NOMO-1 treated with dmso at 0.1 percent for 144 hours (cell line): ENCODE measurements around the gene FGD3.

Source experiments
- DNase-seq: peaks from one replicate; lab custom pipeline; 2025; ENCODE audit not compliant: unreplicated experiment; lab: John Stamatoyannopoulos, UW

Gene FGD3

DNA sequence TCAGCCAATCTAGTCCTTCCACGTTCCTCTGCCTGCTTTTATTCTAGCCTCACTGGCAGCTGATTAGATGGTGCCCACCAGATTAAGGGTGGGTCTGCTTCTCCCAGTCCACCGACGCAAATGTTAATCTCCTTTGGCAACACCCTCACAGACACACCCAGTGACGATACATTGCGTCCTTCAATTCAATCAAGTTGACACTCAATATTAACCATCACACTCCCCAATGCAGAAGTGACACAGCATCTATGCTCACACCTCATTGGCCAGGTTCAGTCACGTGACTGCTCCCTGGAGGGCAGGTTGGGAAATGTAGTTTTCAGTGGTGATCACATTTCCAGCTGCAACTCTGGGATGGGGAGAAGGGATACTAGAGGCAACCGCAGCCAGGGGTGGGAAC lies 124.1 kb downstream of the FGD3 start:
- no peak for DNase-seq

DNA sequence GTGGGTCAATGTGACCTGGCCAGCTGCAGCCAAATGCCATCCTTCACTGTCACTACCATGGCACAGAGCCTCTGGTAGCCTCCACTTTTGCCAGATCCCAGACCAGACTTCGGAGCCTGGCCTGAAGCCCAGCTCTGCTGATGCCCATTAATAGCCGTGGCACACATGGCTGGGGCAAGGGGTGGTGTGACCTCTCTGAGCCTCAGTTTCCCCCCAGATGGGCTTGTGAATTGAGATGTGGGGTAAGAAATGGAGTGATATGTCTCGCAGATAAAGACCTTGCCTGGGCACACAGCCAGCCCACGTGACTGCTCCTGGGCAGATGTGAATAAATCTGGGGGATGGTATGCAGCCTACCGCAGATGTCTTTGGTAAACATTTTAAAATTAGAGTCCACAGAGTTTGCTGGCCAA lies 125.1 kb downstream of the FGD3 start:
- no peak for DNase-seq

DNA sequence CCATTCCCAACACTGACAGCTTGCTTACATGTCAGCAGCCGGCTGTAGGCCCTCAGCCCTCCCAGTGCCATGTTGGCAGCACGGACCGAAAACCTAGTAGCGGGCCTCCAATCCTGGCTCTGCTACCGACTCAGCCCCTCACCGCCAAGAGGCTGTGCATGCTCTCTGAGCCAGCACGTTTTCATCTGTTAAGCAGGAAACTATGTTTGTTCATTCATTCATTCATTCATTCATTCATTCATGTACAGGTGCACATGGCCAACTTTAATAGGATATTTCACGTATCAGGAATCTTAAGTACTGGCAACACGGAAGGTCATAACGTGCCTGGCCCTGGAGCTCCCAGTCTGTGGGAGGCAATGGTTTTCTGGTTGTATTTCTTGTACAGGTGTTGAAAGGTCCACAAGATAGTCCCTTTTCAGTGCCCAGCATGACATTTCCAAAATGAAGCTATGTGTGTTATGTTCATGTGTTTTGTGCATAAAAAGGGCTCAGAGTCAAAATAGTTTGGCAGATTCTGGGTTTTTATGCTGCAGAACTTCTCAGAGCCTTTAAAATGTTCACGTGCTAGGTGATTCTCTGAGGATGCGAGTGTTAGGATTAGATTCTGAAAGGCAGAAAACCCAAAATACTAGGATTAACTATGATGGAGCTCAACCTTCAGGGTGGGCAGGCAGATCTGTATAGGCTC lies 128.9 kb downstream of the FGD3 start:
- no peak for DNase-seq

DNA sequence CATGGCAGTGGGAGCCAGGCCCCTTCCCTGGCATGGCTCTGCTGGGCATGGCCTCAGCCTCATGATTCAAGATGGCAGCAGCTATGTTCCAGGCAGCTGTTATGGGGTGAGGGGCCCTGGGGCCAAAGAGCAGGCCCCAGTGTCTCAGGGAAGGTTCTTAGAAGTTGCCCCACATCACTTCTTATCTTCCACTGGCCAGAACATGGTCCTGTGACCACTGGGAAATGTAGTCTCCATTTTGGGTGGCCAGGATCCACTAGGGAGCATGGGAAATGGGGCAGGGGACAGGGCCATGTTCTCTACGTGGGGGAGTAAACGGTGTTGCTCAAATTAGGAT lies 129.4 kb downstream of the FGD3 start:
- no peak for DNase-seq

DNA sequence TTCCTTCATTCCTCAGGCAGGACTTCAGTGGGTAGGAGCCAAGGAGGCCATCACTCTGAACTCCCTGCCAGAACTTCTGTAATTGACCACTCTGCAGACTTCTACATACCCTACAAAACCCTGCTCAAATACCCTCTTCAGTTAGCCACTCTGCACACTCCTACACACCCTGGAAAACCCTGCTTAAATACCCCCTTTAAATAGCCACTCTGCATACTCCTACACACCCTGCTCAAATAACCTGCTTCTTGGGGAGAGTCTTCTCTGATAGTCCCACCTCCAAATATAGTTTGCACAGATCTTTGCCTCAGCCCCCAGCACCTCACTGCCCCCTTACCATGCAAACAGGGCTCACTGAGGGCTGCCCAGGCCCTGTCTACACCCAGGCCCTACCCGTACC lies 130.0 kb downstream of the FGD3 start:
- no peak for DNase-seq

DNA sequence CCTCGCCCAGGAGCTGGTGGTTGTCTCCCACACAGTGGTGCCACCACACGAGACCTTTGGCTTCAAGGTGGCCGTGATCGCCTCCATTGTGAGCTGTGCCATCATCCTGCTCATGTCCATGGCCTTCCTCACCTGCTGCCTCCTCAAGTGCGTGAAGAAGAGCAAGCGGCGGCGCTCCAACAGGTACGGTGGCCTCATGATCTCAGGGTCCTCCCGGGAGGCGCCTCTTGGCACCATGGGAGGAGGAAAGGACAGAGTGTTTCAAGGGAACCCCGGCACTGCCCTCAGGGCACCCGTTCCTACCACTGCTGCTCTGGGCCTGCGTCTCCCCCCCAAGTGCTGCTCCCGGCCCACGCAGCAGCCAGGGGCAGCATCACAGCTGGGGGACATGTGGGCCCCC lies 130.5 kb downstream of the FGD3 start:
- no peak for DNase-seq

DNA sequence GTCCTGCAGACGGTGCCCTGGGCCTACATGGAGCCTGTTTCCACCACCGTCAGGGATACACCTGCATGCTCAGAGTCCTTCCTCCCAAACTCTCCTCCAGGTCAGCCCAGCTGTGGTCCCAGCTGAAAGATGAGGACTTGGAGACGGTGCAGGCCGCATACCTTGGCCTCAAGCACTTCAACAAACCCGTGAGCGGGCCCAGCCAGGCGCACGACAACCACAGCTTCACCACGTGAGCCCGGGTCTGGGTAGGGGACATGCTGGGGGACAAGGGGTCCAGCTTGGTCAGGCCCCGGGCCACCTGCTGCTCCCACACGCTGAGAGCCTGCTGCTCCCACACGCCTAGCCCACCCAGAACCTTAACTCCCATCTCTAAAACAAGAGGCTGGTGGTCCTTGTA lies 132.0 kb downstream of the FGD3 start:
- DNase-seq: no peak

DNA sequence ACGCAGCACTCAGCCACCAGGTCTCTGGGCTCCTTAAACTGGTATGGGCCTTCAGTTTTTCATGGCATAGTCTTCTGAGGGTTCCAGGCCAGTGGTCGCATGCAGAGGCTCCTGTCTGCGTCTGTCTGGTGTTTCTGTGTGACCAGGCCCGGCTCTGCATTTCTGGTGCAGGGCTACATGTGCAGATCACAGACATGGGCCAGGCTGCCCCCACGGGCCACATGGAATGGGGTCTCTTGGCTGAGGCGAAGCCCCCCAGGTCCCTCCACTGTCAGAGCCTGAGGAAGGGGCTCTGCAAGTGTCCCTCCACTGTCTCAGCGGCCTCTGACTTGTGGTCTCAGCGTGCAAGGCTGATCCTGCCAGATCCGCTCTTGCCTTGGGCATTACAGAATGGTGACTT lies 133.1 kb downstream of the FGD3 start:
- no peak for DNase-seq

DNA sequence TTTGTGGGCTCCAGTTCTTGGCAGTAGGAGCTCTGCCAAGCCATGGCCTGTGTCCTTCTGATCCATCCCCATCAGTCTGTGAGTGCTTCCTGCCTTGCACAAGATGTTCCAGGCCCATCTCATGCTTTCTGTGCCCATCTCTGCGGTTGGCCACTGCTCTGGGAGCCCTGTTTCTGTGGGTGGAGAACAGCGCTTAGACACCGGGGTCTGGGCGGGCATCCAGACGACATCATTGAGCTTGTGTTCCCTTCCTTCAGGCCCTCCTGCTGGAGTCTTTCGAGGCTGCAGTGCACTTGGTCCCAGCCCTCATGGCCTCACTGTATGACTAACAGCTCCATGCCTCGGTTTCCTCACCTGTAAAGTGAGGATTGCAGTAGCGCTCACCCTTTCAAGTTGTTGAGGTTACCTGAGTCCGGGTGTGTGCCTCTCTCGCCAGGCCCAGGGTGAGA lies 133.8 kb downstream of the FGD3 start:
- DNase-seq: no peak

DNA sequence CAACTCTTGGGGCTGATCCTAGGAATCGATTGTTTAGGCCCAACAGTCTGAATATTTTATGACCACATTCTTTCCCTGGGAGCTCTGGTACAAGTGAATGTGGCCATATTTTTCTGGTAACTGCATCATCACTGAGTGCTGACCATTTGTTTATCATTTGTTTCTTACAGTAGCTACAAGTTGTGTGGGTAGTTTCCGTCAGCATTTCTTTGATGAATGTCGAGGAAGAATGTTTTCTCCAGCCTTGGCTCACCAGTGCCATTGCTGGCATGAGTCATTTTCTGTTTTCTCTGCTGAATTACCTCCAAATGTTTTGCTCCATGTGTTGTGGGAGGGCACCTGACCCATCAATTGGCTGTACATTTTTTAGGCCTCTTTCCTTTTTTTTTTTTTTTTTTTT lies 134.6 kb downstream of the FGD3 start:
- no peak for DNase-seq

DNA sequence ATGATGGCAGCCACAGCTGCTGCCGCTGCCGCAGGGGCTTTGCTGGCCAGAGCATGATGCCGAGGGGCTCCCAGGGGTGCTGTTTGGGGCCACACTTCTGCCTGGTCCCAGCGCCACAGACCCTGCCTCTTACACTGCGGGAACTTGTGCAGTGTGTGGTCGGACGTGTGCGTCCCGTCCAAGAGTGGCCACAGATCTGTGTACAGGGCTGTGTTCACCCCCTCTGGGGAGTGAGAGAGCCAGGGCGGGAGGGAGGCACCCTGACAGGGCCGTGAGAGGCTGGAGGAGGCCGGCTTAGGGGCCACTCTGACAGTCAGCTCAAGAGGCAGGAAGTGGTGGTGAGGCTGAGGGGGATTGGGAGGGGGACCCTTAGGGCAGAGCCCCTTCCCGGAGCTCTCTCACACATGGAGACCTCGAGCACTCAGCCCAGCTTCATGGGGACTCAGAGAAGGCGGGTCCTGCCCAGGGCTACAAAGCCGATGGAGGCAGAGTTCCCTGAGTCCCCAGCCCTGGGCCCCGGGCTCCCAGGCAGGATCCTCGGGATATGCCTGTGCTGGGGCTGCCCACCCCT lies 135.6 kb downstream of the FGD3 start:
- no peak for DNase-seq

DNA sequence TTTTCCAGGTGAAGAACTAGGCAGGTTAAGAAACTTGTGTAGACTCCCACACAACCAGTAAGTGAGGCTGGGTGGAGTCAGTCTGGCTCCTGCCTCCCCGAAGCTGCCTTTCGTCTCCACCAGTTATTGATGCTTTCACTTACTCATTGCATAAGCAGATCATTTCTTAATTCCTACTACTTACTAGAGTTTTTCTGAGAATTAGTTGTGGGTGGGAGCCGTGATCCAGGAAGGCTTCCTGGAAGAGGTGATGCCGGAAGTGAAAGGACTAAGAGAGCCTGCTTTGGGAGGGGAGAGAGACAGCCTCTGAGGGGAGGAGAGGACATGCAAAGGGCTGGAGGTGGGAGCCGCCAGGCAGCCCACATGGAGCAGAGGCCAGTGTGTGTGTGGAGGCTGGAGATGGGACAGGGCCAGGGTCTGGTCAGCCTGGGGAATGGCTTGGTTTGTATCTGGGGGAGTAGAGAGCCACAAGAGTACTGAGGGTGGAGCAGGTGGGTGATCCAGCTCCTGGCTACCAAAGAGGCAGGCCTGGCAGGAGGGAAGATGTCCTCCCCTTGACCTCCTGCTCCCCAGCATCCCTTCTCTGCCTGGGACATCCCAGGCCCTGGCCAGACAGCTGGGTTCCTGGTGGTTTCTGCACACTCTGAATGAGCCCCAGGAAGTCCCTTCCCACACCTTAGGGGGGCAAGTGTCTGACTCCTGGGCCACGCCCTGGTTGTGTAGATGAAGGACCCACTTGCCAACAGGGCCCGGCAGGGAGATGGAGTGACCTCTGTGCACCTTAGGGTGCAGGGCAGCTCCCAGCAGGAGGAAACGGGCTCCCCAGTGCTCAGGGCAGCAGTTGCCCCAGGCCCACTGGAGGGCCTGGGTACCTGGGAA lies 136.5 kb downstream of the FGD3 start:
- no peak for DNase-seq

DNA sequence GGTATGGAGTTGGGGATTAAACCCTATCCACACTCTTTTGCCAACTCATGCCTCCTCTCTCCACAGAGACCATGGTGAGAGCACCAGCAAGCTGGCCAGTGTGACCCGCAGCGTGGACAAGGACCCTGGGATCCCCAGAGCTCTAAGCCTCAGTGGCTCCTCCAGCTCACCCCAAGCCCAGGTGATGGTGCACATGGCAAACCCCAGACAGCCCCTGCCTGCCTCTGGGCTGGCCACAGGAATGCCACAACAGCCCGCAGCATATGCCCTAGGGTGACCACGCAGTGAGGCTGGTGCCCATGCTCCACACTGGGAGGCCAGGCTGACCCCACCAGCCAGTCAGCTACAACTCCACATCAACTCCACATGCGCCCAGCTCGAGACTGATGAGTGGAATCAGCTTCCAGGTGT lies 137.2 kb downstream of the FGD3 start:
- DNase-seq: no peak

DNA sequence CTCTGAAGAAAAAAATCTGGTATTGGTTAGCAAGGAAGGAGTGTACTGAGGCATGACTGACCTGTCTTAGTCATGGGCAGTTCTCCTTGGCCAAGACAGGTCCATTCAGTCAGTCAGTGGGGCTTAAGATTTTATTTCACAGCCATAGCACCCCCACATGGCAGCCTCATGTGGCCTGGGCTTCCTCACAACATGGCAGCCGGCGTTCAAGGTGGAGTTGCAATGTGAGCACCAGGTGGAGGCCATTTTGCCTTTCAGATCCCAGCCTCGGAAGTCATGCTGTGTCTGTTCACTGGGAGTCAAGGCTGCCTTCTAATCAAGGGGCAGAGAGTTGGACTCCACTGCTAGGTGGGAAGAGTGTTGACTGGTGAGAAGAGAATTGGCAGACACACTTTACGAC lies 138.4 kb downstream of the FGD3 start:
- no peak for DNase-seq
